ENCODE measurements around the gene NELL1.

Gene NELL1

GRCh38 chr11:20875889-20876288 lies 206.5 kb downstream of the NELL1 start:
- no peaks in the 10 kb centered on the region for H3K27me3 ChIP-seq (ENCODE audit: control insufficient read depth, low read length)
- H3K4me2 ChIP-seq (ENCODE audit: low read length), result no peak overlapping the region
- no peaks in the 10 kb centered on the region for H3F3A ChIP-seq (ENCODE audit: control insufficient read depth, insufficient read depth)
- no peaks in the 10 kb centered on the region for H3K79me2 ChIP-seq (ENCODE audit: control insufficient read depth, low read length)
- no peaks in the 10 kb centered on the region for H3K4me1 ChIP-seq (ENCODE audit: control insufficient read depth, low read length)
- TF ChIP-seq EZH2phosphoT487 (IDR thresholded peaks at IDR 0.05; ENCODE audit: borderline replicate concordance, low read length) (no peak), CTCF (IDR thresholded peaks at IDR 0.05; ENCODE audit: low read depth, low read length, poor library complexity, severe bottlenecking) (no peak)
- no peaks in the 10 kb centered on the region for H3K36me3 ChIP-seq (ENCODE audit: control insufficient read depth, low read length)
- H3K4me3 ChIP-seq (ENCODE audit: low read length), result no peak overlapping the region
- H4K20me1 ChIP-seq (ENCODE audit: control insufficient read depth, insufficient read depth, low read depth, low read length), result no peaks in the 10 kb centered on the region
- H3K27ac ChIP-seq (ENCODE audit: low read depth, low read length), result no peak overlapping the region
- H3K9me3 ChIP-seq (ENCODE audit: control insufficient read depth, insufficient read depth, low read length), result no peaks in the 10 kb centered on the region
- no peaks in the 10 kb centered on the region for H3K9me2 ChIP-seq (replicated peaks; ENCODE audit: control insufficient read depth, low read length)

GRCh38 chr11:20876738-20877137 lies 207.4 kb downstream of the NELL1 start:
- TF ChIP-seq CTCF (IDR thresholded peaks at IDR 0.05; ENCODE audit: low read depth, low read length, poor library complexity, severe bottlenecking) (no peak), EZH2phosphoT487 (IDR thresholded peaks at IDR 0.05; ENCODE audit: borderline replicate concordance, low read length) (no peak)
- no peaks in the 10 kb centered on the region for H3K9me2 ChIP-seq (replicated peaks; ENCODE audit: control insufficient read depth, low read length)
- no peak overlapping the region for H3K4me3 ChIP-seq (ENCODE audit: low read length)

GRCh38 chr11:20880094-20880493 lies 210.7 kb downstream of the NELL1 start:
- Histone ChIP-seq H3F3A (ENCODE audit: control insufficient read depth, insufficient read depth) (no peaks in the 10 kb centered on the region), H3K4me3 (ENCODE audit: low read length) (no peak overlapping the region), H3K9me2 (replicated peaks; ENCODE audit: control insufficient read depth, low read length) (no peaks in the 10 kb centered on the region), H3K27ac (ENCODE audit: low read depth, low read length) (no peak overlapping the region), H3K27me3 (ENCODE audit: control insufficient read depth, low read length) (no peaks in the 10 kb centered on the region), H3K36me3 (ENCODE audit: control insufficient read depth, low read length) (no peaks in the 10 kb centered on the region), H4K20me1 (ENCODE audit: control insufficient read depth, insufficient read depth, low read depth, low read length) (no peaks in the 10 kb centered on the region), H3K4me1 (ENCODE audit: control insufficient read depth, low read length) (no peaks in the 10 kb centered on the region), H3K79me2 (ENCODE audit: control insufficient read depth, low read length) (no peaks in the 10 kb centered on the region), H3K4me2 (ENCODE audit: low read length) (no peak overlapping the region), H3K9me3 (ENCODE audit: control insufficient read depth, insufficient read depth, low read length) (no peaks in the 10 kb centered on the region)
- TF ChIP-seq CTCF (IDR thresholded peaks at IDR 0.05; ENCODE audit: low read depth, low read length, poor library complexity, severe bottlenecking), result no peak
- TF ChIP-seq EZH2phosphoT487 (IDR thresholded peaks at IDR 0.05; ENCODE audit: borderline replicate concordance, low read length), result no peak

More at GRCh38 chr11:20876738-20877137, 207.4 kb downstream of the NELL1 start:
- H4K20me1 ChIP-seq (ENCODE audit: control insufficient read depth, insufficient read depth, low read depth, low read length), result no peaks in the 10 kb centered on the region
- no peaks in the 10 kb centered on the region for H3F3A ChIP-seq (ENCODE audit: control insufficient read depth, insufficient read depth)
- H3K4me1 ChIP-seq (ENCODE audit: control insufficient read depth, low read length), result no peaks in the 10 kb centered on the region
- no peaks in the 10 kb centered on the region for H3K36me3 ChIP-seq (ENCODE audit: control insufficient read depth, low read length)
- no peak overlapping the region for H3K27ac ChIP-seq (ENCODE audit: low read depth, low read length)
- no peaks in the 10 kb centered on the region for H3K9me3 ChIP-seq (ENCODE audit: control insufficient read depth, insufficient read depth, low read length)
- no peak overlapping the region for H3K4me2 ChIP-seq (ENCODE audit: low read length)
- no peaks in the 10 kb centered on the region for H3K79me2 ChIP-seq (ENCODE audit: control insufficient read depth, low read length)
- no peaks in the 10 kb centered on the region for H3K27me3 ChIP-seq (ENCODE audit: control insufficient read depth, low read length)
